HG02981 (cell line): ENCODE data around the gene SRGAP1.

Experiments used
- ATAC-seq: cut with Tn5 transposase; IDR thresholded peaks from one replicate; pipeline ENCODE4 v1.9.1; 2021; ENCODE audit warnings: mild to moderate bottlenecking, moderate library complexity; ENCODE audit not compliant: unreplicated experiment

Gene SRGAP1

GRCh38 chr12:63844391-63845341, at the start of gene SRGAP1:
TSS of gene SRGAP1 (plus strand) at chr12:63844700. CDS start at chr12:63844817, 117 bp downstream.
- peak; percentile 29 for ATAC-seq

- no peak for ATAC-seq
Observed at GRCh38 chr12:63795032-63795687, 49.3 kb upstream of the SRGAP1 start.

GRCh38 chr12:63795944-63796343, 48.6 kb upstream of the SRGAP1 start:
- ATAC-seq = no peak

- ATAC-seq = no peak
Observed at GRCh38 chr12:63802012-63802608, 42.4 kb upstream of the SRGAP1 start.

- ATAC-seq = no peak
Observed at GRCh38 chr12:63804746-63805145, 39.8 kb upstream of the SRGAP1 start.

GRCh38 chr12:63805704-63806672, 38.5 kb upstream of the SRGAP1 start:
- no peak for ATAC-seq

GRCh38 chr12:63808631-63809030, 35.9 kb upstream of the SRGAP1 start:
- no peak for ATAC-seq

GRCh38 chr12:63809566-63809965, 34.9 kb upstream of the SRGAP1 start:
- no peak for ATAC-seq

GRCh38 chr12:63811334-63811733, 33.2 kb upstream of the SRGAP1 start:
- no peak for ATAC-seq

- ATAC-seq = no peak
Observed at GRCh38 chr12:63811755-63812154, 32.7 kb upstream of the SRGAP1 start.

GRCh38 chr12:63814146-63814772, 30.2 kb upstream of the SRGAP1 start:
- no peak for ATAC-seq

- ATAC-seq = no peak
Observed at GRCh38 chr12:63815482-63815852, 29.0 kb upstream of the SRGAP1 start.

- ATAC-seq = peak; percentile 47
Observed at GRCh38 chr12:63816031-63816430, 28.5 kb upstream of the SRGAP1 start.

- no peak for ATAC-seq
Observed at GRCh38 chr12:63820427-63820826, 24.1 kb upstream of the SRGAP1 start.

- no peak for ATAC-seq
Observed at GRCh38 chr12:63821781-63822251, 22.7 kb upstream of the SRGAP1 start.

GRCh38 chr12:63822352-63822751, 22.1 kb upstream of the SRGAP1 start:
- no peak for ATAC-seq

- no peak for ATAC-seq
Observed at GRCh38 chr12:63823040-63823439, 21.5 kb upstream of the SRGAP1 start.

- ATAC-seq = peak; percentile 76
Observed at GRCh38 chr12:63826006-63826585, 18.4 kb upstream of the SRGAP1 start.

GRCh38 chr12:63828867-63829266, 15.6 kb upstream of the SRGAP1 start:
- ATAC-seq = no peak

GRCh38 chr12:63836046-63836445, 8.5 kb upstream of the SRGAP1 start:
- ATAC-seq = no peak
